ENCODE results near the gene RNF151.

DNA sequence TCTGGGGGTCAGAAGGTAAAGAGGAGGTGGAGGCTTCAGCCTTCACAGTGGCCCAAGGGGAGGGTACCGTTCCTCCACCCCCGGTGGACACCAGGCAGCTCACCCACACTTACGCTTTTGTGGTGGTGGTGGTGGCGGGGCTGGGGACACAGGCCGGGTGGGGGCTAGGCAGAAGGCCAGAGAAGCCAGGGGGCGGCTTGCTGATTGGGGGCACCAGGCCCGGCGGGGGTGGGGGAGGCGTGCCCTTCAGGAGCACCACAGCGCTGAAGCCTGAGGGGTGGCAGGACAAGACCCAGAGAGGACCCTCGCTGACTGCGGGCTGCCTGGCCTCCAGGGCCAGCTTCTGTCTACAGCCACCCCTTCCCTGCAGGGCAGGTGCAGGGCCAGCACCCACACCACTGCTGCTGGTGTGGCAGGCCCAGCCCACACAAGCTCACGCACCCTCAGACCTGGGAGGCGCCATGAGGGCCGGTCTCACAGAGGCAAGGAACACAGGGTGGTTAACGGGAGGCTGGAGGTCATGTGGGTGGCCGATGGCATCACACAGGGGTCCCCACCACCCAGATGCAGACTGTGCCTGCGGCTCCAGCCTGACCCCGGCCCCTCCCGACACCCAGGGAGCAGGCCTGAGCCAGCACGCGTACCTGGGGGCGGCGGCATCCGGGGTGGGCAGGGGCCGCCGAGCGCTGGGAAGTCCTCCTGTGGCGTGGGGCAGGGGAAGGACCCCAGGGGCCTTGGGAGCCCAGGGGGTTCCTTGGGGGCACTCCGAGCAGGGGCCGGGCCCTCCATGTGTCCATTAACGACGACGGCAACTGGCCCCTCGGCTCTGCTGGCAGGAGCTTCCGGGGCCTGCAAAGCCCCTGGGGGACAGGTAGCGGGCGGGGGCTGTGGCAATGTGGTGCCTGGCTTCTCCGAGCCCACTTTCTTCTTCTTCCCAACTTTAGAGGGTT is 32.5 kb downstream of the RNF151 start:
- TF ChIP-seq POLR2A (IDR thresholded peaks at IDR 0.05): no peak
- TF ChIP-seq, protein P1, sequence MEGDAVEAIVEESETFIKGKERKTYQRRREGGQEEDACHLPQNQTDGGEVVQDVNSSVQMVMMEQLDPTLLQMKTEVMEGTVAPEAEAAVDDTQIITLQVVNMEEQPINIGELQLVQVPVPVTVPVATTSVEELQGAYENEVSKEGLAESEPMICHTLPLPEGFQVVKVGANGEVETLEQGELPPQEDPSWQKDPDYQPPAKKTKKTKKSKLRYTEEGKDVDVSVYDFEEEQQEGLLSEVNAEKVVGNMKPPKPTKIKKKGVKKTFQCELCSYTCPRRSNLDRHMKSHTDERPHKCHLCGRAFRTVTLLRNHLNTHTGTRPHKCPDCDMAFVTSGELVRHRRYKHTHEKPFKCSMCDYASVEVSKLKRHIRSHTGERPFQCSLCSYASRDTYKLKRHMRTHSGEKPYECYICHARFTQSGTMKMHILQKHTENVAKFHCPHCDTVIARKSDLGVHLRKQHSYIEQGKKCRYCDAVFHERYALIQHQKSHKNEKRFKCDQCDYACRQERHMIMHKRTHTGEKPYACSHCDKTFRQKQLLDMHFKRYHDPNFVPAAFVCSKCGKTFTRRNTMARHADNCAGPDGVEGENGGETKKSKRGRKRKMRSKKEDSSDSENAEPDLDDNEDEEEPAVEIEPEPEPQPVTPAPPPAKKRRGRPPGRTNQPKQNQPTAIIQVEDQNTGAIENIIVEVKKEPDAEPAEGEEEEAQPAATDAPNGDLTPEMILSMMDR (IDR thresholded peaks at IDR 0.05): no peak
